GM19193 (cell line): ENCODE data around the gene ZBTB11.

Experiments used
- POLR2A ChIP-seq: IDR thresholded peaks from 4 replicates; pipeline ENCODE4 v1.6.1; 2011; ENCODE audit not compliant: insufficient read depth, insufficient read length; ENCODE audit errors: extremely low read depth

Gene ZBTB11

GRCh38 chr3:101635954-101636798, 40.8 kb downstream of the ZBTB11 start:
- TF ChIP-seq POLR2A, result no peak

- TF ChIP-seq POLR2A, result no peak
Measured at GRCh38 chr3:101635345-101635744, 41.6 kb downstream of the ZBTB11 start.

DNA sequence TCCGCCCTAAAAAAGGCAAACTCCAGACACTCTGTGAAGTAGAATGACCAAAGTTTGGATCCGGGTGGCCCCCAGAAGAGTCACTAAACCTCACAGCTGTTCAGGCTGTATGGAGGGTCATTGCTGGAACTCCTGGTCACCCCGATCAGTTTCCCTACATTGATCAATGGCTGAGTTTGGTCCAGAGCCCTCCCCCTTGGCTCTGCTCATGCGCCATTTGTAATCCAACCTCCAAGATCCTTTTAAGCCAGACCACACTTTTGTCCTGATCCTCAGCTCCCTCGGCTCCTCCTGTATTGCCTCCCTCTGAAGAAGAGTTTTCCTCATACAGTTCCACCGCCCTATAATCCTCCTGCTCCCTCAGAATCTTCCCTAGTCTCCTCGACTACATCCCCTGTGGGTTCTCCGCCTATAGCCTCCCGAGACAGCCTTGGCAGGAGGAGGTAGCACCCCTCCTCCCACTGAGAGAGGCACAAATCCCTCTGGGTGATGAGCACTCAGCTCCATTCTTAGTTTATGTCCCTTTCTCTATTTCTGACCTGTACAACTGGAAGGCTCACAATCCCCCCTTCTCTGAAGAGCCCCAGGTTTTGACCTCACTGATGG, 42.2 kb downstream of the ZBTB11 start:
- no peak for TF ChIP-seq POLR2A

- no peak for TF ChIP-seq POLR2A
Measured at GRCh38 chr3:101633186-101633585, 43.7 kb downstream of the ZBTB11 start.

DNA sequence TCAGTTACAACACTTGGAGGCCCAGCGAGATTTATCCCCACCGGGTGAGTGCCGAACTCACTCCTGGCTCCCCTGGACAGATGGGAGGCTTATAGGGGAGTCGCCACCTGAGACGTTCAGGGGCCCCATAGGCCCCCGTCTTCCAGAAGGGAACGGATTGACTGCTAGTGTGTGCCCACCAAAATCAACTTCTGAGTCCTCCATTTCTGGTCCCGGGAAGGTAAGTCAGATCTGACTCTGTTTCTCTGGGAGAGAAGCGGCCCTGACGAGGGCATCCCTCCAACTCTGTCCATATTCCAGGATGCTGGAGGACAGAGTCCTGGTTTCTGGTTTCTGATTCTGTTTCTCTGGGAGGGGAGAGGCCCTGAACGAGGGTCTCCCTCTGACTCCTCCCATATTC, 44.3 kb downstream of the ZBTB11 start:
- TF ChIP-seq POLR2A, result no peak

GRCh38 chr3:101631098-101631796, 45.7 kb downstream of the ZBTB11 start:
- no peak for TF ChIP-seq POLR2A

DNA sequence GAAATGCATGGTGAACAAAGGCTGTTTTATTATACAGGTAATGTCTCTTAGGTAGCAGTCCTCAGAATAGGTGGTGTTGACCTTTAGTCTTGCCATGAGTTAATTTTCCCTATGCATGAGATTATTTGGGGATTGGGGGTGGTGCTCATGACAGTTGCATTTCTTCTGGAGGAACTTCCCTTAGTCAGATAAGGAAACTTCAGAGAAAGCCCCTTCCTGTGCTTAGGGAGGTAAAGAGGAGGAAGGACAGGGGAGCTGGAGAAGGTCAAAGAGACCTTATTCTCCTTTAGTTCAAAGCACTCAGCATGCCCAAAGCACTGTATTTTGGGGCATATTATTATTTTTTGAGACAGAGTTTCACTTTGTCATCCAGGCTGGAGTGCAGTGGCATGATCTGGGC, 47.7 kb downstream of the ZBTB11 start:
- TF ChIP-seq POLR2A, result no peak

DNA sequence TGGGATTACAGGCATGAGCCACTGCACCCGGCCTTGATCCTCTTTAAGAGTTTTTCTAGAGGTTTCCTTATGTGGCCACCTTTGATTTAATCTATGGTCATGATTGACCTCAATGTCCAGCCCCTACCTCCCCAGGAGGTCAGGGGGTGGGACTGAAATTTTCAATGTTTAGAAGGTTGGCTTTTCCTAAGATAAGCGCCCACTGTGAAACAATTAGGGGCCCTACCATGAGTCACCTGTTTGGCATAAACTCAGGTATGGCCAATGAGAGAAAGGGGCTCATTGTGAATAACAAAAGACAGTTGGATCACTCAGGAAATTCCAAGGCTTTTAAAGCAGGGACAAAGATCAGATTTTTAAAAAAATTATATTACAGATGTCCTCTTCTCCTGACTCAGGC, 51.1 kb downstream of the ZBTB11 start:
- TF ChIP-seq POLR2A, result no peak

- TF ChIP-seq POLR2A, result no peak
Measured at GRCh38 chr3:101624857-101625256, 52.1 kb downstream of the ZBTB11 start.

DNA sequence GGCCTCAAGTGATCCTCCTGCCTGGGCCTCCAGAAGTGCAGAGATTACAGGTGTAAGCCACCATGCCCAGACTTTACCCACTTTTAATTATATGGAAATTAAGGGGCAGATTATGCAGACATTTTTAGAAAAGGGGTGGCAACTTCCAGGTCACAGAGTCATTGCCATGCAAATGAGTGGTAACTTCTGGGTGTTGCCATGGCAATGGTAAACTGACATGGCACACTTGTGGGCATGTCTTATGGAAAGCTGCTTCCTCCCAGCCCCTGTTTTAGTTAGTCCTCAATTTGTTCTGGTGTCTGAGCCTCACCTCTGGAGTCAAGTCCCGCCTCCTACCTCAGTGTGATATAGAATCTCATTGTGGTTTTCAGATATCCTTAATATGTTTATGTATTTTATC, 53.3 kb downstream of the ZBTB11 start:
- TF ChIP-seq POLR2A, result no peak

GRCh38 chr3:101619734-101620133, 57.2 kb downstream of the ZBTB11 start:
- no peak for TF ChIP-seq POLR2A

DNA sequence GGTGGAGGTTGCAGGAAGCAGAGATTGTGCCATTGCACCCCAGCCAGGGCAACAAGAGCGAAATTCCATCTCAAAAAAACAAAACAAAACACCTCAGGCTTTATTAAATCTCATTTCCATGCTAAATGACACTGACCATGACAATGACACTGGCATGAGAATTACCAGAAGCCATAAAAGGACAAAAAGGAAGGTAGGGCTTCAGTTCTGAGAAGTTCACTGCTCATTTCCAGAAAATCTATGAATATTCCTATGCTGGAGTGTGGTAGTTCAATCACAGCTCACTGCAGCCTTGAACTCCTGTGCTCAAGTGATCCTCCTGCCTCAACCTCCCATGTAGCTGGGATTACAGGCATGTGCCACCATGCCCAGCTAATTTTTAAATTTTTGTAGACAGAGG, 58.2 kb downstream of the ZBTB11 start:
- TF ChIP-seq POLR2A, result no peak

- no peak for TF ChIP-seq POLR2A
Measured at GRCh38 chr3:101617478-101617877, 59.5 kb downstream of the ZBTB11 start.

GRCh38 chr3:101615525-101615924, 61.4 kb downstream of the ZBTB11 start:
- no peak for TF ChIP-seq POLR2A

- TF ChIP-seq POLR2A, result no peak
Measured at GRCh38 chr3:101611023-101611422, 65.9 kb downstream of the ZBTB11 start.

DNA sequence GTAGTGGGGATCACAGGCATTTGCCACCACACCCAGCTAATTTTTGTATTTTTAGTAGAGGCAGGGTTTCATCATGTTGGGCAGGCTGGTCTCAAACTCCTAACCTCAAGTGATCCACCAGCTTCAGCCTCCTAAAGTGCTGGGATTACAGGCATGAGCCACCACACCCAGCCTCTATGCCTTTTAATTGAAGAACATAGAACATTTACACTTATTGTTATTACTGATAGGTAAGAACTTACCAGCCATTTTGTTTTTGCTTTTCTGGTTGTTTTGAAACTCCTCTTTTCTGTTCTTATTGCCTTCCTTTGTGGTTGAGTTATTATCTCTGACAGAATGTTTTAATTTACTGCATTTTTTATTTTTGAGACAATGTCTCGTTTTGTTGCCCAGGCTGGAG, 73.7 kb downstream of the ZBTB11 start:
- TF ChIP-seq POLR2A, result no peak
